GM18907 (cell line): Measurements from ENCODE around the gene NCOA3.
"Not testable (repeated sequence)": the region's sequence is repeated elsewhere in the genome, so short reads cannot be mapped to it uniquely, and the experiment has no call there.

Experiments used
- ATAC-seq: cut with Tn5 transposase; IDR thresholded peaks from one replicate; pipeline ENCODE4 v1.9.1; 2021; ENCODE audit warnings: mild to moderate bottlenecking, moderate library complexity; ENCODE audit not compliant: unreplicated experiment

The NCOA3 gene

DNA sequence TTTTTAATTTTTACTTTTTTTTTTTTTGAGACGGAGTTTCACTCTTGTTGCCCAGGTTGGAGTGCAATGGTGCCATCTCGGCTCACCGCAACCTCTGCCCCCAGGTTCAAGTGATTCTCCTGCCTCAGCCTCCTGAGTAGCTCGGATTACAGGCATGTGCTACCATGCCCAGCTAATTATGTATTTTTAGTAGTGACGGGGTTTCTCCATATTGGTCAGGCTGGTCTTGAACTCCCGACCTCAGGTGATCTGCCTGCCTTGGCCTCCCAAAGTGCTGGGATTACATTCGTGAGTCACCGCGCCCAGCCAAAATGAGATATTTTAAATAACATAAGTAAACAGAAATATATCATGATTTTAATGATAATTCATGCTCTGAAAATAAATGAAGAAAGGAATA lies 1.6 kb upstream of the NCOA3 start:
- ATAC-seq = not testable (repeated sequence)

DNA sequence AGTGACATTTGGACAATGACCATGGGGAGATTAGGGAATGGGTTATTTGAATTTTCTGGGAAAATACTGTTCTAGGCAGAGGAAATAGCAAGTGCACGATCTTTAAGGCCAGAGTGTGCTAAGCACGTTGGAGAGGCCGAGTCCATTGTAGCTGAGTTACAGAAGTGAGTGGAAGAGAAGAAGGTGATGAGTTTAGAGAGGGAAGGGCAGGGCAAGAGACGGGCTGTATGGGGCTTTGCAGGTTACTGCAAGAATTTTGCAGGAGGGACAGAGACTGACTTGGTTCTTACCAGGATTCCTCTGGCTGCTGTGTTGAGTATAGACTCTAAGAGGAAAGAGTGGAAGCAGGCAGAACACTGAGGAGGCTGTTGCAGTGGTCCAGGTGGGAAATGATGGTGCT lies 1.1 kb upstream of the NCOA3 start:
- ATAC-seq = no peak

DNA sequence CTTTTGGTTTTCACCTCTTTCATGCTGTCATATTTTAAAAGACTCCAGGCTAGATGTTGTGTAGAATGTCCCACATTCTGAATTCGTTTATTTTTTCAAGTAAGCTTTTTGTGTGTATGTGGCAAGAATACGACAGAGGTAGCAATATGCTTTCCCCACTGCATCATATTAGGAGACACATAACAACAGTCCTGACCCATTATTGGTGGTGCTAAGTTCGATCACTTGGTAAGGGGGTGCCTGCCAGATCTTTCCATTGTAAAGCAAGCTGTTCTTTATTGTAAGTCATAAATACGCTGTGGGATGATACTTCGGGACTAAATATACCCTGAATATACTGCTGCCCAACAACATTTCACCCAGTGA lies 588 bp upstream of the NCOA3 start:
- peak; percentile 14 for ATAC-seq

DNA sequence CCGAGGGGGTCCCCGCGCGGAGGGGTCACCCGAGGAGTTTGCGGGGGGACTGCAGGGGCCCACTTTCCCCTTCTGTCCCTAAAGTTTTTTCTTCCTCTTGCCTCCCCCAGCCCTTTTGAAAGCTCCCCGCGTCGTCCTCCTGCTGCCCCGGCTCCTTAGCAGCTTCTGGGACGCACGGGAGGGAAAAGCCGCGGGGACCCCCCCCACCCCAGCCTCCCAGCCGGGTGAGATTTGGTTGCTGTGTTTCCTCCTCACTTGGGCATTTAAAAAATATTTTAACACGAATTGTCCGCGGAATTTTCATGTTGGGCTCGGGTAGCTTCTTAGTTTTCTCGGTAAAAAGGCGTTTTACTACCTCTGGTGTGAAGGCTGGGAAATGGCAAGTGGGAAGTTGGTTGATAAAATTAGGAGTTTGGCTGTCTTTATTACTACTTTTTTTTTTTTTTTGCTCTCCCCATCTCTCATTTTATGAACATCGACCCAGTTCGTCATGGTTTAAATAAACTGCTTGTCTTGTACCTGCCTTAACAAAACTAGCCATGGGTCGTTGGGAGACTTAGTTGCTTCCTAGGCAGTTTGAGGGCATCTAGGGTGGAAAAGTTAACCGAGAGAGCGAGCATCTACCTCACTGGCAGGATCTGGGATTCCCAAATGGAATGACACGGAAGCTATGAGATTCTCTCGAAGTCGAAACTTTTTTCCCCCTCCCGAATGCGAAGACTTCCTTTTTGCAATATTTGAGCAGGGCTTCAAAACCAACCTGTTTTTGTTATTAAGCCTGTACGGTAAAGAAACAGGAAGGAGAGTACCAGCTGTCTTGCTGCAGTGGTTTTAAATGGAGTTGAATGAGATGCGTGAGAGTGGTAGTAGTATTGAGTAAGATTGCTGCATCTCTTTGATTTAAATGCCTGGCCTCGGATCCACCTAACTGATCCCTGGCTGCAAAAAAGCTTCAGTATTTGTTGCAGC lies 868 bp downstream of the NCOA3 start:
- ATAC-seq = no peak

DNA sequence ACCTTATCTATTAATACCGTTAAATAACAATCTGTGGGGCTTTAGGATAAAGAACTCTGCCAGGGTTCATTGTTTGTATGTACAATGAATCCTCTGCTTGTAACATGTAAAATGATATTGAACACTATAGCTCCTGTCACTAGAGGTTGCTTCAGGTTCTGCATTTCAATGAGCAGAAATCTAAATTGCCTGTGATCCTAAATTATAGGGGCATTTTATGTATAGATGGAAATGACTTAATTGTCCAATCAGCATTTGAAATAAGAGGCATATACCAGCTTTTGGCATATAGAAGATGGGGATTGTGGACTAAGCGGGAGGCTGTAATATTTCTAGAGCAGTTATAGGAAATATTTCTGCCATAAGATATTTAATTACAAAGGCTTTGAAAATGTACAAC lies 2.0 kb downstream of the NCOA3 start:
- ATAC-seq = no peak

DNA sequence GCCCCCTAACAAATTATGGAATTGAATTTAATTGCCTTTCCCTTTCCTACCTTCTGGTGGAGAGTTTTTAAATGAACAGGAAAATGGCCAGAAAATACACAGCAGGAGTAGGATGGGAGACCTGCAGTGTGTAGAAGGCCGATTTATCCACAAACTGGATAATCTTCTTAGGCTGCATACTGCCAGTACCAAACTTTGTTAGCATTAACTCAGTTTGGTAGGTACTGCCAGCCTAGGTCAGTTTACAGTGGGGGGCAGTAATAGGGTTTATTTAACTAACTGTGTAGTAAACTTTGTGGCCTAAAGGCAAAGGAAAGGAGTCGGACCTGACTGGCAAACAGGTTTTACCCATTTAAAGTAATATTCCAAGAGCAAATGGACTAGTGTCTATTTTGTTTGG lies 4.6 kb downstream of the NCOA3 start:
- no peak for ATAC-seq

DNA sequence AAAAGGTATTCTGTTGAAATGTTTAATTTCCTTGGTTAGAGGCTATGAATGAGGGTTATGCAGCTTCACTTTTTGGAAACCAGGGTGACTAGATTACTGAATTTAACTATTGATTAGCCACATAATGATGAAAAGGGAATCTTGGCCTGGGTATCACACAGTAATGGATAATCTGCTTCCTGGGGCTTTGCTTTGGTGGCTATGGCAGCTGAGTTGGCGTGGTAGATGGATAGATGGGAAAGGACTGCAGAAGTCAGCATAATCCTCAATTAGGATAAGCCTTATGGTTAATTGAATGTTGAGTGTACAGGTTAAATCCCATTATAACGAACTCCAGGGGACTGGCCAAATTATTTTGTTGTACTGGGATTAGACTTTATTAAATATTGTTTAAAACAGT lies 5.2 kb downstream of the NCOA3 start:
- no peak for ATAC-seq

DNA sequence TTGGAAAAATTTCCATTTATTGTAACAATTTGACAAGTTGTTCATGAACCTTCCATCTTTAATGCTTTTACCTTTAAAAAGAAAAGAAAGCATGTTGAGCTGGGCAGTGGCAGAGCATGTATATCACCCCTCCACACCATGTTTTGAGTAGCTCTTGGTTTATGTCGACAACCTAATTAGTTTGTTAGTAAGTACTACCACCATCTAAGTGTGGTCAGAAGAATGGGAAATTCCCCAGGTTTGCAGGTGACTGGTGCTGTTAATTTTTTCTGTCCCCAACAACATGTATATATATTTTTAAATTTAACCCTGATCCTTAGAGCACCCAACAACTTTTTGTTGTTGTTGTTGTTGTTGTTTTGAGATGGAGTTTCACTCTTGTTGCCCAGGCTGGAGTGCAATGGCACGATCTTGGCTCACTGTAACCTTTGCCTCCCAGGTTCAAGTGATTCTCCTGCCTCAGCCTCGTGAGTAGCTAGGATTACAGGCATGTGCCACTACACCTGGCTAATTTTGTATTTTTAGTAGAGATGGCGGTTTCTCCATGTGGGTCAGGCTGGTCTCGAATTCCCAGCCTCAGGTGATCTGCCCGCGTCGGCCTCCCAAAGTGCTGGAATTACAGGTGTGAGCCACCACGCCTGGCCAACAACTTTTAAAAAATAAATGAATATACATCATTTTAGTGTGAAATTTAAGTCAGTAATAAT lies 5.7 kb downstream of the NCOA3 start:
- ATAC-seq = peak; percentile 52

DNA sequence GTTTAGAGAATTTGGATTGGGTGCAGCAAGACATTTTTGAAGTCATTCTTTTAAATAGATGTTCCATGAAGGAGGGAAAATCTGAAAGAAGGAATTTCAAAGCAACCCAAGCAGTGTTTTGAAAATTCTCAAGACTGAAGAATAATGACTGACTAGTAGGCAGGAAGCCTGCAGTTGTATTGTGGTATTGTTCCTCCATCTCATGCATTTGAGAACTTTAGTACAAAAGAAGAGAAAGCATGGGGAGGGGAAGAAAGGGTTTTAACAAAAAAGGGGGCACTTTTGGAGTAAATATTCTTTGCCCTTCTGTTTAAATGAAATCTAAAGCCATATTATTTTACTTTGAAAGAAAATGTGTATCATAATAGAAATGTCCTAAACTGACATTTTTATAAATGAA lies 6.6 kb downstream of the NCOA3 start:
- ATAC-seq = no peak

DNA sequence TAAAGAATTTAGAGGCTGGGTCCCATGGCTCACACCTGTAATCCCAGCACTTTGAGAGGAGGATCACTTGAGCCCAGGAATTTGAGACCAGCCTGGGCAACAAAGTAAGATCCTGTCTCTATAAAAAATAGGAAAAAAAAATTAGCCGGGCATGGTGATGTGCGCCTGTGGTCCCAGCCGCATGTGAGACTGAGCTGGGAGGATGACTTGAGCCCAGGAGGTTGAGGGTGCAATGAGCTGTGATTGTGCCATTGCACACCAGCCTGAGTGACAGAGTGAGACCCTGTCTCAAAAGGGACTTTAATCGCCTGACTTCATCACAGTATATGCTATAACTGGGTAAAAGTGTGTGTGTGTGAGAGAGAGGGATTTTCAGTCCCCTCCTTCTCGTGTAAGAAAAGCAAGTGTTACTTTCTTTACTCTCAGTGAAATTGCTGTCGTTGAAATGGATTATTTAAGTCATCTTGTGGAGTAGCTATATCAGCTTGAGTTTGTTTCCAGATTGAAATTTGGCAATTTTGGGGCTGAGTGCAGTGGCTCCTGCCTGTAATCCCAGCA lies 7.5 kb downstream of the NCOA3 start:
- ATAC-seq = no peak

DNA sequence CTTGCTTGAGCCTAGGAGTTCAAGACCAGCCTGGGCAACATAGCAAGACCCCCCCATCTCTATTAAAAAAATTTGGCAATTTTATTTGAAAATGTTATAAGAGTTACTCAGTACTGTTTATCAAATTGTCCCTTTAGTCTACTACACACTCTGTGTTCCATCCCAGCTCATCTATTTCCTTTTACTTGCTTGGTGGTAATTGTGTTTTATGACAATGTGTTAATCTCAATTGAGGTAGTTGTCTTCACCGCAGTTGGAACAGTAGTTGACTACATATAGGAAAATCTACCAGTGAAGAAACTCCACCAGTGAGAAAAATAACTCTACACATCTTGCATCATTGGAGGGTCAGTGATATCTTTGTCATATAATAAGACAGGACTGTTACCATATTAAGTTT lies 8.0 kb downstream of the NCOA3 start:
- no peak for ATAC-seq

DNA sequence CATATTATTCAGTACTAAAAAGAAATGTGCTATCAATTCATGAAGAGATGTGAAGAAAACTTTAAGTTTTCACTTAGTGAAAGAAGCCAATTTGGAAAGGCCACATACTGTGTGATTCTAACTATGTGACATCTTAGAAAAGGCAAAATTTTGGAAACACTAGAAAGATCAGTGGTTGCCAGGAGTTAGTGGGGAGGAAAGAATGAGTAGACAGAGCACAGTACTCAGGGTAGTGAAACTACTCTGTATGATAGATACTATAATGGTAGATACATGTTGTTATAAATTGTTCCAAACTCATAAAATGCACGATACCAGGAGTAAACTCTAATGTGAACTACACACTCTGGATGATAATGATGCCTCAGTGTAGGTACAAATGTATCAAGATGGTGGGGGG lies 14.2 kb downstream of the NCOA3 start:
- ATAC-seq = no peak

DNA sequence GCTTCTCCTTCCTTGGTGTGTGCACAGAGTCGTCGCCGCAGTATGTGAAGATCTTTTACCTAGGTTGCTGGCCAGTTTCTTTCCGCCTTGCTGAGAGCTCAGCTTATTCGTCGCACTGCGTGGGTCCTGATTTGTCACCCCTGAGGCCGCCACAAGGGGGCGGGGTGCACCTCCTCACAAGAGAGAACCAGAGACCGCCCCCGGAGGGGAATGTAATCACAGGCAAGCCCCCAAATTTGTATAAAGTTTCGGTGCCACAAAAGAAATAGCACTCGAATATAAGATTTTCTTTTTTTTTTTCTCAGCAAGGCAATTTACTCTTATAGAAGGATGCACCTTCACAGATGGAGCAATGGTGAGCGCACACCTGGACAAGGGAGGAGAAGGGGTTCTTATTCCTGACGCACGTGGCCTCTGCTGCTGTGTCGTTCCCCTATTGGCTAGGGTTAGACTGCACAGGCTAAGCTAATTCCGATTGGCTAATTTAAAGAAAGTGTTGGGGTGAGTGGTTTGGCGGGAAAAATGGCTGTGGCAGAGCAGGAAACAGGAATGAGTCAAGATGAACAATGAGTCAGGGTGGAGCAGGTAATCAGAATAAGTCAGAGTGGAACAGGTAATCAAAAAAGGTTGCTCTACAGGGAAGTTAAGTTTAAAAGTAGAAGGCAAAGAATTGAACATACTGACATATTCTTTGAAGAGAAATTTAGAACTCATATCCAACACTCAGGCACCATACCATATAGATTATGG lies 19.5 kb downstream of the NCOA3 start:
- no peak for ATAC-seq

DNA sequence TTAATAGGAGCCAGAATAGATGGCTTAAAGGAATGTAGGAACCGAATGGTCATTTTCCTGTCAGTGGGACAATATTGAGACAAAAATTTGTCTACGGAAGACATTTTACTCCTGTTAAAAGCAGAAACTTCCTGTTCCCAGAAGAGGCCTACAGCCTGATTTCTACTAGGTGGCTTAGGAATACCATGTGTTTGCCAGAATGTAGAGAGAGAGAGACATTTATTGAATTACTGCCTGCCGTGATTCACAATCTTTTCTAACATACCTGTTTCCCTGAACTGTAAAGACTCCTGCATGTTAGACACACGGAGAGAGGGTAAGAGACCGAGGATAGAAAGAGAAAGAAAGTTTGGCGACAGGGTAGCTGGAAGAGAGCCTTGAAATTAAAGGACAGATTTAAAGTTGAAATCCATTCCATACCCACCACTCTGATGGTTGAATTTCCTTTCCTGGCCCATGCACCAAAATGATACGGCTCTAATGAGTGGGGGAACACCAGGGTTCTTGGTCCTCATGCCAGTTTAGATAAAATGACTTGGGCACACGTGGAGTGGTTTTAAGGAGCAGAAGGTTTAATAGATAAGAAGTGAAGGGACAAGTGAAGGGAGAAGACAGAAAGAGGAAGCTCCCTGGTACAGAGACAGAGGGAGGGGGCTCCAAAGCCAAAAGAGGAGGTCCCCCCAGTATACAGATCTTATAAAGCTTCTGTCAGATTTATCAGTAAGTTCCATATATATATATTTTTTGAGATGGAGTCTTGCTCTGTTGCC lies 22.5 kb downstream of the NCOA3 start:
- ATAC-seq = no peak

DNA sequence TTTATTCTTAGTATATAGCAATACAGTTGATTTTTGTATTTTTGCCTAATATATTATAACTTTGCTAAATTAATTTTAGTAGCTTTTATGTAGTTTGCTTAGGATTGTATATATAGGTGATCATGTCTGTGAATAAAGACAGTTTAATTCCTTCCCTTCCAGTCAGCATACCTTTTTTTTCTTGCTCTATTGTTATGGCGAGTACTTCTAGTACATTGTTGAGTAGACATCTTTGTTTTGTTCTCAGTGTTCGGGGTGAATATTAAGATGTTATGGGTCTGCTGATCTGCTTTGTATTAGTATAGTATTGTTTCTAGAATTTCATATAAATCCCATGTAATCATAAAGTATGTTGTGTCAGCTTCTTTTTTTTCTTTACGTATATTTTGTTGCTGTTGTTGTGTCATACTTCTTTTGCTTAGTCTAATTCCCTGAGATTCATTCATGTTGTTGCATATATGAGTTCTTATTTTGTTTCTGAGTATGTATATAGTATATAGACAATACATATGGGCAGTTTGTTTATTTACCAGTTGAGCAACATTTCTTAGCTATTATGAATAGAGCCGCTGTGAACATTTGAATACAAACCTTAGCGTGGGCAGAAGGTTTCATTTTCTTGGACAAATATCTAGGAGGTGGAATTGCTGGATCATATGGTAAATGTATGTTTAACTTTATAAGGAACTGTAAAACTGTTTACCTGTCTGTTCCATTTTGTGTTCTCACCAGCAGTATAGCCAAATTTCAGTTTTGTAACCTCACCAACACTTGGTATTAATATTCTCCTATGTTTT lies 25.5 kb downstream of the NCOA3 start:
- no peak for ATAC-seq

DNA sequence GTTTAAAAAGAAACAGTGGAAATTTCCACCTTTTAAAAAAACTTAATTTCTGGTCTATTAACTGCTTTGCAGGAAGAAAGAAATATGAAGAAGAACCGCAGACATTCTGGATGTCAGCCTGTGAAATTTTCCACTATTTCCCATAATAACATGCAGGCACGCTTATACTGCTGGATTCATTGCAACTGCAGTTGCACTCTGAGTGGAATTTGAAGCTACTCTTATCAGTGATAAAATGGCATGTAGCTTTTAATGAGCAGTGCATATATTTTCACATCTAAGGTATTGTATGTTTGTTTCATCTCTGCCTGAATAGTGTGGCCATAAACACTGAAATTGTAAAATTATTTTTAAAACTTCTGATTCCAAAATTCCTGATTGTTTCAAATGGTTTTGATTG lies 28.2 kb downstream of the NCOA3 start:
- no peak for ATAC-seq

DNA sequence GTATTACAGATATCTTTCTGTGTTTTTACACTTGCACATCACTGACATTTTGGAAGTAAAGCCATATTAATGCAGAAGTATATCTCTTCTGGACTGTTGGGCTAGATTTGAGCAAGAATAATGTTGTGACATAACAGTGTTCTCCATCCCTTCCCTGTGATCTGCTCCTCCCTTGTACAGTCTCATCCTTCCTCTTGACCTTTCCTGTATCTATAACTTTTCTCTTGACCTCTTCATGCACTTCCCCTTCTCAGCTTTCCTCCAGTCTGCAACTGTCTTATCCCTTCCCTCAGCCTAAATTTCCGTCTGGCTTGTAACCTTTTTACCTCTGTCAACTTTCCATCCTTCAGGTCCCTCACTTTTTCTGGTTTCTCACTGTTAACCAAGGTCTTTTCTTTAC lies 29.8 kb downstream of the NCOA3 start:
- no peak for ATAC-seq

DNA sequence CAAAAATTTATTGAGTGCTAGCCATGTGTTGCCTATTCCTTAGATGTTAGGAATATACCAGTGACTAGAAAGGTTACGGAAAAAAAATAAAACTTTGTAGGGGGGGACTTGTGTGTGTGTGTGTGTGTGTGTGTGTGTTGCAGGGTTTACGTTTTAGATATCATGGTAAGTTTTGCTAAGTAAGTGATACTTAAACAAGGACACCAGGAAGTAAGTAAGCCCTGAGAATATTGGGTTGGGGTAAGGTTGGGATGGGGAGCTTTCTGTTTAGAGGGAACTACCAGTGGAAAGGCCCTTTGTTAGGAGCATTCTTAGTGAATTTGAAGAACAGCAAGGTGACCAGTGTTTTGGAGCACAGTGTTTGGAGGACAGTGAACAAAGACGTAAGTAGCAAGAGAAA lies 30.3 kb downstream of the NCOA3 start:
- no peak for ATAC-seq

DNA sequence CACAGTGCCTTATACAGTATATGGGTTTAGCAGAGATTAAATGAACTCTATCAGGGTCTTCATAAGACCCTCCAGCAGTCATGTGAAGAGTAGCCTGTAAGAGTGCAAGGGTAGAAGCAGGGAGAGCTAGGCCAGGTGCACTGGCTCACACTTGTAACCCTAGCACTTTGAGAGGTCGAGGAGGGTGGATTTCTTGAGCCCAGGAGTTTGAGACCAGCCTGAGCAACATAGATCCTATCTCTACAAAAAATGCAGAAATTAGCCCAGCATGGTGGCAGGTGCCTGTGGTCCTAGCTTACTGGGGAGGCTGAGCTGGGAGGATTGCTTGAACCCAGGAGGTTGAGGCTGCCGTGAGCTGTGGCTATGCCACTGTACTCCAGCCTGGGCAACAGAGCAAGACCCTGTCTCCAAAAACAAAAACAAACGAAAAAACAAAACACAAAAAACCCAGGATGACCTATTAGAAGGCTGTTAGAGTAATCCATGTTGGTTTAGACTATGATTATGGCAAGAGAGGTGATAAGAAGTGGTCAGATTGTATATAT lies 31.9 kb downstream of the NCOA3 start:
- no peak for ATAC-seq
